NT2/D1 (cell line): ENCODE results near the gene GABRA4.

Experiments used
- SUZ12 ChIP-seq: IDR thresholded peaks from 2 replicates; pipeline ENCODE4 v1.6.1; 2011; ENCODE audit not compliant: insufficient read length, insufficient read depth; ENCODE audit errors: extremely low read depth
- ZNF274 ChIP-seq: IDR thresholded peaks from 2 replicates; pipeline ENCODE4 v1.6.1; 2011; ENCODE audit warnings: mild to moderate bottlenecking, low read depth, low read length

DNA sequence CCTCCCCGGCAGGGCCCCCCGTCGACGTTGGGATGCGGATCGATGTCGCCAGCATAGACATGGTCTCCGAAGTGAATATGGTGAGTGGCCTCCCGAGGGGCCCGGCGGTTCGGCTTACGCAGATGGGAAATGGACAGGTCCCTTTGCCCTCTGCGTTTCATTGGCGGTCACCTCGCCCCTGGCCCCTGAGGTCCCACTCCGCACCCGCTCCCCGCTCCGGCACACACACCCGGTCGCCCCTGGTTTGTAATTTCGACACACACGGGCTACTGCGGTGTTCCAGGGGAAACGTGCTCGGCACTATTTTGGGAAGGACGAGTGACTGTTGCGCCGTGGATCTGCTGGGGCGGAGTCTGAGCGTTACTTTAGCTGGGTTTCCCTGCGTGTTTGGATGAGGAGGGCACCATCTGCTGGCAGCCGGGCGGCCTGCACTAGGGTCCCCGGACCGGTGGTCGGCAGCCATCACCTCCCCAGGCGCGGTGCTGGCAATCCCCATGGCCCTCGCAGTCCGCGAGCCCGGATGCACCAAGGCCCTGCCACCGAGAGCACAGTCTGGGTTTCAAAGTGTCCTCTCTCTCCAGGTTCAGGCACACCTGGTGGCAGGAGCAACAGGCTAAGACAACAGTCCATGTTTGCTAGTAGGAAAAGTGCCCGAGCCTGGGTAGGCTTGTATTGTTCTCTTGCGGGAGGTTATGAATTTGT is 39.2 kb upstream of the GABRA4 start:
- TF ChIP-seq ZNF274: no peak
- no peak for TF ChIP-seq SUZ12
